GM19023 (cell line): ENCODE measurements around the gene LOXL4.
"Not testable (repeated sequence)": the region's sequence is repeated elsewhere in the genome, so short reads cannot be mapped to it uniquely, and the experiment has no call there.

Source experiments
- ATAC-seq: cut with Tn5 transposase; IDR thresholded peaks from one replicate; pipeline ENCODE4 v1.9.1; 2021; ENCODE audit warnings: mild to moderate bottlenecking, moderate library complexity; ENCODE audit not compliant: unreplicated experiment

The LOXL4 gene

GRCh38 chr10:98246911-98247805, 20.8 kb downstream of the LOXL4 start:
- ATAC-seq: no peak

GRCh38 chr10:98244586-98244985, 23.4 kb downstream of the LOXL4 start:
- ATAC-seq: no peak

GRCh38 chr10:98244141-98244540, 23.9 kb downstream of the LOXL4 start:
- no peak for ATAC-seq

GRCh38 chr10:98242823-98243222, 25.2 kb downstream of the LOXL4 start:
- ATAC-seq: no peak

- no peak for ATAC-seq
Measured at GRCh38 chr10:98240524-98240923, 27.5 kb downstream of the LOXL4 start.

GRCh38 chr10:98238391-98238790, 29.6 kb downstream of the LOXL4 start:
- no peak for ATAC-seq

GRCh38 chr10:98236862-98237261, 31.1 kb downstream of the LOXL4 start:
- ATAC-seq: no peak

GRCh38 chr10:98235846-98236245, 32.1 kb downstream of the LOXL4 start:
- ATAC-seq: no peak

GRCh38 chr10:98231417-98231816, 36.6 kb downstream of the LOXL4 start:
- no peak for ATAC-seq

- ATAC-seq: not testable (repeated sequence)
Measured at GRCh38 chr10:98228266-98228665, 39.7 kb downstream of the LOXL4 start.

GRCh38 chr10:98227713-98228112, 40.3 kb downstream of the LOXL4 start:
- ATAC-seq: not testable (repeated sequence)

- ATAC-seq: no peak
Measured at GRCh38 chr10:98226508-98227144, 41.4 kb downstream of the LOXL4 start.

GRCh38 chr10:98224996-98225395, 43.0 kb downstream of the LOXL4 start:
- ATAC-seq: no peak

- ATAC-seq: no peak
Measured at GRCh38 chr10:98224509-98224908, 43.5 kb downstream of the LOXL4 start.

- ATAC-seq: no peak
Measured at GRCh38 chr10:98223874-98224273, 44.1 kb downstream of the LOXL4 start.

GRCh38 chr10:98217801-98218200, 50.2 kb downstream of the LOXL4 start:
- ATAC-seq: no peak

- ATAC-seq: no peak
Measured at GRCh38 chr10:98215373-98215772, 52.6 kb downstream of the LOXL4 start.

GRCh38 chr10:98213740-98214139, 54.3 kb downstream of the LOXL4 start:
- no peak for ATAC-seq

GRCh38 chr10:98212196-98212595, 55.8 kb downstream of the LOXL4 start:
- ATAC-seq: no peak

- ATAC-seq: no peak
Measured at GRCh38 chr10:98209441-98209840, 58.6 kb downstream of the LOXL4 start.

- ATAC-seq: no peak
Measured at GRCh38 chr10:98208925-98209324, 59.1 kb downstream of the LOXL4 start.

- no peak for ATAC-seq
Measured at GRCh38 chr10:98205351-98205750, 62.6 kb downstream of the LOXL4 start.
